ENCODE measurements around the gene ATG16L1. TPM values are rescaled to one million over a fixed set of nuclear protein-coding genes. Genes with fewer than 3 reads are reported as not detected.

The ATG16L1 gene
- total and polyA plus RNA-seq, 2 of the 4 experiments (the other 2 are of a cell fraction): 20.0 to 26.2 TPM

DNA sequence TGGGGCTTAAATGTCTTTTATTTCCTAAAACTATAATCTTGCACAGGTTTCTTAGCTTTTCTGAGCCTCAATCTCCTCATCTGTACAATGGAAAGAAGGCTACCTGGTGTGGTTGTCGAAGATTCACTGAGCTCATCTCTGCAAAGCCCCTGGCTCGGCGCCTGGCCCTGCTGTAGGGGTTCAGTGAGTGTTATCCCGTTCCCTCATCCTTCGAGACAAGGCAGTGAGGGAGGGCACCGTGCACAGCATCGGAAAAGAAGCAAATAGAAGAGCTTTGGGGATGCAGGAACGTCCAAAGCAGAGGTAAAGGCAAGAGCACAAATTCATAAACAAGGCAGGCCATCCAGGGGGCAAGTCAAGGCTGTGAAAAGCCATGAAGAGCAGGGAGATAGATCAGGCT lies 41.2 kb upstream of the ATG16L1 start:
- Histone ChIP-seq H3K9me3 (ENCODE audit: control insufficient read depth, insufficient read depth, low read length) (no peaks in the 10 kb centered on the region), H2AK9ac (replicated peaks; ENCODE audit: low read depth, low read length, poor library complexity) (no peak overlapping the region), H3K18ac (ENCODE audit: low read depth, low read length) (no peak overlapping the region), H3K27me3 (ENCODE audit: control insufficient read depth, insufficient read depth, low read length) (peaks cover 35% of the 10 kb centered on the region), H3K4me3 (ENCODE audit: insufficient read depth, low read depth, low read length) (no peak overlapping the region), H2AFZ (replicated peaks; ENCODE audit: low read length, poor library complexity) (no peak overlapping the region), H3K9me1 (ENCODE audit: insufficient read depth, low read length) (no peaks in the 10 kb centered on the region), H2BK120ac (ENCODE audit: low read depth, low read length) (no peak overlapping the region), H3K4ac (ENCODE audit: low read depth, low read length) (no peak overlapping the region), H4K5ac (ENCODE audit: low read depth, low read length) (no peak overlapping the region), H2BK20ac (ENCODE audit: low read depth, low read length) (no peak overlapping the region), H2AK5ac (ENCODE audit: low read depth, low read length) (no peak overlapping the region), H4K8ac (ENCODE audit: low read depth in 2 of 2, low read length in 2 of 2) (no peak overlapping the region), H4K20me1 (ENCODE audit: insufficient read depth, low read length) (peaks cover 8% of the 10 kb centered on the region; the same call in 1 of the 2 replicates), H2BK5ac (ENCODE audit: low read depth, low read length, poor library complexity, severe bottlenecking) (no peak overlapping the region), H3K14ac (replicated peaks; ENCODE audit: low read depth, low read length) (no peak overlapping the region), H3K4me1 (ENCODE audit: control insufficient read depth, insufficient read depth, low read length) (peaks cover 4% of the 10 kb centered on the region; the same call in 1 of the 2 replicates), H3K36me3 (ENCODE audit: control insufficient read depth, insufficient read depth, low read length) (no peaks in the 10 kb centered on the region), H3K27ac (ENCODE audit: insufficient read depth, low read length) (no peak overlapping the region), H3K9ac (ENCODE audit: low read depth, low read length) (no peak overlapping the region), H4K91ac (ENCODE audit: insufficient read depth, low read depth, low read length) (no peak overlapping the region), H3K23ac (ENCODE audit: low read depth, low read length) (no peak overlapping the region), H3K4me2 (ENCODE audit: low read depth, low read length) (no peak overlapping the region), H2BK15ac (ENCODE audit: low read depth, low read length) (no peak overlapping the region), H3K56ac (ENCODE audit: extremely low read depth, insufficient read depth, low read length) (no peak overlapping the region), H3K79me1 (ENCODE audit: low read depth in 1 of 2, low read length in 2 of 2) (no peaks in the 10 kb centered on the region)
- POLR2A ChIA-PET (ENCODE audit: unreplicated experiment): no interaction called here
- dilution Hi-C loops (cut with HindIII; ENCODE audit: low sequenced_read_pairs, unreplicated experiment) (no loop called here), intact Hi-C loops (cut with micrococcal nuclease) (no loop called here), in situ Hi-C loops (cut with MboI; ENCODE audit: low sequenced_read_pairs) (no loop called here)
- 93% methylated on average over 6 of the region's 8 CpGs; no CpG with 5 or more reads in 1 of the 2 experiments for WGBS, 2 experiments (ENCODE audit: extremely low coverage in 2 of 2, insufficient read length in 1 of 2)
- CTCF ChIA-PET: no interaction called here
- no TSS peak for BruUV-seq (replicated peaks)
- ATAC-seq (ENCODE audit: low read depth) (no peak), DNase-seq (no peak)
- TF ChIP-seq RCOR1 (IDR thresholded peaks at IDR 0.05; ENCODE audit: insufficient replicate concordance, low read length) (no peak), SMC3 (IDR thresholded peaks at IDR 0.05; ENCODE audit: low read depth, low read length) (no peak), MAFK (IDR thresholded peaks at IDR 0.05; ENCODE audit: low read depth, low read length) (no peak), RFX5 (IDR thresholded peaks at IDR 0.05; ENCODE audit: low read depth, low read length) (no peak), RAD21 (IDR thresholded peaks at IDR 0.05; ENCODE audit: low read length) (no peak), POLR2A (IDR thresholded peaks at IDR 0.05; ENCODE audit: low read depth, low read length) (no peak), CTCF (conservative IDR thresholded peaks at IDR 0.05; ENCODE audit: low read depth, low read length) (no peak), MAZ (IDR thresholded peaks at IDR 0.05; ENCODE audit: borderline replicate concordance, low read depth, low read length) (no peak), CEBPB (IDR thresholded peaks at IDR 0.05; ENCODE audit: low read depth, low read length) (no peak), FOS (IDR thresholded peaks at IDR 0.05; ENCODE audit: low read depth, low read length) (no peak), BHLHE40 (IDR thresholded peaks at IDR 0.05; ENCODE audit: low read depth, low read length) (no peak), NFE2L2 (IDR thresholded peaks at IDR 0.05; ENCODE audit: low read depth, low read length) (no peak), USF2 (IDR thresholded peaks at IDR 0.05; ENCODE audit: low read depth, low read length) (no peak), MXI1 (IDR thresholded peaks at IDR 0.05; ENCODE audit: borderline replicate concordance, low read depth, low read length) (no peak), CHD1 (IDR thresholded peaks at IDR 0.05; ENCODE audit: low read depth, low read length) (no peak)
- TF ChIP-seq, protein P1, sequence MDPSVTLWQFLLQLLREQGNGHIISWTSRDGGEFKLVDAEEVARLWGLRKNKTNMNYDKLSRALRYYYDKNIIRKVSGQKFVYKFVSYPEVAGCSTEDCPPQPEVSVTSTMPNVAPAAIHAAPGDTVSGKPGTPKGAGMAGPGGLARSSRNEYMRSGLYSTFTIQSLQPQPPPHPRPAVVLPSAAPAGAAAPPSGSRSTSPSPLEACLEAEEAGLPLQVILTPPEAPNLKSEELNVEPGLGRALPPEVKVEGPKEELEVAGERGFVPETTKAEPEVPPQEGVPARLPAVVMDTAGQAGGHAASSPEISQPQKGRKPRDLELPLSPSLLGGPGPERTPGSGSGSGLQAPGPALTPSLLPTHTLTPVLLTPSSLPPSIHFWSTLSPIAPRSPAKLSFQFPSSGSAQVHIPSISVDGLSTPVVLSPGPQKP (IDR thresholded peaks at IDR 0.05; ENCODE audit: borderline replicate concordance, low read depth, low read length): no peak

All from IMR-90 (cell line).